ENCODE results near the gene RGS8. TPM values are rescaled to one million over a fixed set of nuclear protein-coding genes. Genes with fewer than 3 reads are reported as not detected.

The RGS8 gene
- total and polyA plus RNA-seq, 4 donors = 0.05 TPM; not detected in 3

DNA sequence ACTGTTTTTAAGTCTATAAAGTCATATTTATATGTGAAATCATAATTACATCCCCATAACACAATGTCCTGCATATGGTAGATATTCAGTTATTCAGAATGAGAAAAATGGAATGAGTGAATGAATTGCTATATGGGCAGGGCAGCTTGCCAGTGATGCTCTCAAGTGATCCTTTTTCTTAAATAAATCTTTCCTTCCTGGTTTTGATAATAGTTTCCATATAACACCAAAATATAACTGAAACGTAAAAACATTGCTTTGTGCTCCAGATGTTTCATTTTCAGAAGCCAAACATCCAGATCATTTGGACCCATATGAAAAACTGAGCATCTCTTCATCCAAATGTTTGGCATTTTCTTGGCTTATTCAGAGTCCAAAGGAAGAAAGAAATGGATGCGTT, 30.2 kb upstream of the RGS8 start:
- WGBS = 89% methylated on average over 2 of the region's 2 CpGs
- H3K27ac ChIP-seq (ENCODE audit: low read depth in 1 of 2, low read length in 2 of 2) = no peak overlapping the region
- H3K4me1 ChIP-seq (ENCODE audit: control insufficient read depth in 4 of 4, insufficient read depth in 4 of 4, low read length in 3 of 4) = no peaks in the 10 kb centered on the region
- H3K9me3 ChIP-seq (ENCODE audit: control insufficient read depth in 4 of 4, low read length in 3 of 4) = no peaks in the 10 kb centered on the region
- no peak overlapping the region for H3K9ac ChIP-seq (ENCODE audit: low read depth in 1 of 2, low read length in 2 of 2)
- no peaks in the 10 kb centered on the region for H3K27me3 ChIP-seq (ENCODE audit: control insufficient read depth in 4 of 4, insufficient read depth in 4 of 4, low read length in 3 of 4)
- TF ChIP-seq, protein P1, sequence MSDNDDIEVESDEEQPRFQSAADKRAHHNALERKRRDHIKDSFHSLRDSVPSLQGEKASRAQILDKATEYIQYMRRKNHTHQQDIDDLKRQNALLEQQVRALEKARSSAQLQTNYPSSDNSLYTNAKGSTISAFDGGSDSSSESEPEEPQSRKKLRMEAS (IDR thresholded peaks at IDR 0.05) = no peak
- TF ChIP-seq HNF4G (IDR thresholded peaks at IDR 0.05) = no peak
- TF ChIP-seq, protein P2, sequence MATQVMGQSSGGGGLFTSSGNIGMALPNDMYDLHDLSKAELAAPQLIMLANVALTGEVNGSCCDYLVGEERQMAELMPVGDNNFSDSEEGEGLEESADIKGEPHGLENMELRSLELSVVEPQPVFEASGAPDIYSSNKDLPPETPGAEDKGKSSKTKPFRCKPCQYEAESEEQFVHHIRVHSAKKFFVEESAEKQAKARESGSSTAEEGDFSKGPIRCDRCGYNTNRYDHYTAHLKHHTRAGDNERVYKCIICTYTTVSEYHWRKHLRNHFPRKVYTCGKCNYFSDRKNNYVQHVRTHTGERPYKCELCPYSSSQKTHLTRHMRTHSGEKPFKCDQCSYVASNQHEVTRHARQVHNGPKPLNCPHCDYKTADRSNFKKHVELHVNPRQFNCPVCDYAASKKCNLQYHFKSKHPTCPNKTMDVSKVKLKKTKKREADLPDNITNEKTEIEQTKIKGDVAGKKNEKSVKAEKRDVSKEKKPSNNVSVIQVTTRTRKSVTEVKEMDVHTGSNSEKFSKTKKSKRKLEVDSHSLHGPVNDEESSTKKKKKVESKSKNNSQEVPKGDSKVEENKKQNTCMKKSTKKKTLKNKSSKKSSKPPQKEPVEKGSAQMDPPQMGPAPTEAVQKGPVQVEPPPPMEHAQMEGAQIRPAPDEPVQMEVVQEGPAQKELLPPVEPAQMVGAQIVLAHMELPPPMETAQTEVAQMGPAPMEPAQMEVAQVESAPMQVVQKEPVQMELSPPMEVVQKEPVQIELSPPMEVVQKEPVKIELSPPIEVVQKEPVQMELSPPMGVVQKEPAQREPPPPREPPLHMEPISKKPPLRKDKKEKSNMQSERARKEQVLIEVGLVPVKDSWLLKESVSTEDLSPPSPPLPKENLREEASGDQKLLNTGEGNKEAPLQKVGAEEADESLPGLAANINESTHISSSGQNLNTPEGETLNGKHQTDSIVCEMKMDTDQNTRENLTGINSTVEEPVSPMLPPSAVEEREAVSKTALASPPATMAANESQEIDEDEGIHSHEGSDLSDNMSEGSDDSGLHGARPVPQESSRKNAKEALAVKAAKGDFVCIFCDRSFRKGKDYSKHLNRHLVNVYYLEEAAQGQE (IDR thresholded peaks at IDR 0.05) = no peak
- TF ChIP-seq RXRA (IDR thresholded peaks at IDR 0.05) = no peak
- TF ChIP-seq EGR1 (IDR thresholded peaks at IDR 0.05; ENCODE audit: low read depth in 2 of 2) = no peak
- TF ChIP-seq FOXA2 (IDR thresholded peaks at IDR 0.05) = no peak
- TF ChIP-seq, protein P3, sequence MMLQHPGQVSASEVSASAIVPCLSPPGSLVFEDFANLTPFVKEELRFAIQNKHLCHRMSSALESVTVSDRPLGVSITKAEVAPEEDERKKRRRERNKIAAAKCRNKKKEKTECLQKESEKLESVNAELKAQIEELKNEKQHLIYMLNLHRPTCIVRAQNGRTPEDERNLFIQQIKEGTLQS (IDR thresholded peaks at IDR 0.05) = no peak
- TF ChIP-seq YY1 (IDR thresholded peaks at IDR 0.05) = no peak
- no peak for TF ChIP-seq JUND (IDR thresholded peaks at IDR 0.05)
- no peak for TF ChIP-seq TAF1 (conservative IDR thresholded peaks at IDR 0.05)
- TF ChIP-seq HNF4A (conservative IDR thresholded peaks at IDR 0.05) = no peak
- TF ChIP-seq SP1 (IDR thresholded peaks at IDR 0.05) = no peak
- no peak for DNase-seq (ENCODE audit: low spot score)
- no peak overlapping the region for H3K4me3 ChIP-seq (ENCODE audit: low read depth in 1 of 3, low read length in 3 of 3)
- no peaks in the 10 kb centered on the region for H3K36me3 ChIP-seq (ENCODE audit: control insufficient read depth in 4 of 4, insufficient read depth in 3 of 4, low read depth in 1 of 4, low read length in 3 of 4)

DNA sequence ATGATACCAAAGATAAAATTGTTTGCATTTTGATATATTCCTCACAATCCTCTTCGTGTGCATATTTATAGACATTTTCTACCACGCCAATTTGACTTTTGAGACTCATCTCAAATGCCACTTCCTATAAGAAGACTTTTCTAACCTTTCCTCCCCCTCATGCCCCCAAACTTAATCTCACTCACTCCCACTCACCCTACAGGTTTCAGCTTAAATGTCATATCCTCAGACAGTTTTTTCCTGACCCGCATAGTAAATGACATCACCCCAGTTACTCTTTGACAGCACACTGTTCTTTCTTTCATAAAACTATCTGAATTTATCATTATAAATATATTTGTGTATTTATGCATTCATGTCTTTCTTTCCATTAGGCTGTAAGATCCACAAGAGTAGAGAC, 29.6 kb upstream of the RGS8 start:
- DNase-seq (ENCODE audit: low spot score) = no peak
- Histone ChIP-seq H3K27me3 (ENCODE audit: control insufficient read depth in 4 of 4, insufficient read depth in 4 of 4, low read length in 3 of 4) (no peaks in the 10 kb centered on the region), H3K9me3 (ENCODE audit: control insufficient read depth in 4 of 4, low read length in 3 of 4) (no peaks in the 10 kb centered on the region), H3K4me3 (ENCODE audit: low read depth in 1 of 3, low read length in 3 of 3) (no peak overlapping the region), H3K4me1 (ENCODE audit: control insufficient read depth in 4 of 4, insufficient read depth in 4 of 4, low read length in 3 of 4) (no peaks in the 10 kb centered on the region), H3K27ac (ENCODE audit: low read depth in 1 of 2, low read length in 2 of 2) (no peak overlapping the region), H3K36me3 (ENCODE audit: control insufficient read depth in 4 of 4, insufficient read depth in 3 of 4, low read depth in 1 of 4, low read length in 3 of 4) (no peaks in the 10 kb centered on the region), H3K9ac (ENCODE audit: low read depth in 1 of 2, low read length in 2 of 2) (no peak overlapping the region)
- 80% methylated on average over 3 of the region's 3 CpGs for WGBS
- TF ChIP-seq, protein P3 (IDR thresholded peaks at IDR 0.05) = no peak
- TF ChIP-seq, protein P4, sequence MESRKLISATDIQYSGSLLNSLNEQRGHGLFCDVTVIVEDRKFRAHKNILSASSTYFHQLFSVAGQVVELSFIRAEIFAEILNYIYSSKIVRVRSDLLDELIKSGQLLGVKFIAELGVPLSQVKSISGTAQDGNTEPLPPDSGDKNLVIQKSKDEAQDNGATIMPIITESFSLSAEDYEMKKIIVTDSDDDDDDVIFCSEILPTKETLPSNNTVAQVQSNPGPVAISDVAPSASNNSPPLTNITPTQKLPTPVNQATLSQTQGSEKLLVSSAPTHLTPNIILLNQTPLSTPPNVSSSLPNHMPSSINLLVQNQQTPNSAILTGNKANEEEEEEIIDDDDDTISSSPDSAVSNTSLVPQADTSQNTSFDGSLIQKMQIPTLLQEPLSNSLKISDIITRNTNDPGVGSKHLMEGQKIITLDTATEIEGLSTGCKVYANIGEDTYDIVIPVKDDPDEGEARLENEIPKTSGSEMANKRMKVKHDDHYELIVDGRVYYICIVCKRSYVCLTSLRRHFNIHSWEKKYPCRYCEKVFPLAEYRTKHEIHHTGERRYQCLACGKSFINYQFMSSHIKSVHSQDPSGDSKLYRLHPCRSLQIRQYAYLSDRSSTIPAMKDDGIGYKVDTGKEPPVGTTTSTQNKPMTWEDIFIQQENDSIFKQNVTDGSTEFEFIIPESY (IDR thresholded peaks at IDR 0.05) = no peak
- TF ChIP-seq HNF4A (conservative IDR thresholded peaks at IDR 0.05) (no peak), HNF4G (IDR thresholded peaks at IDR 0.05) (no peak), TAF1 (conservative IDR thresholded peaks at IDR 0.05) (no peak), SP1 (IDR thresholded peaks at IDR 0.05) (no peak), GABPA (IDR thresholded peaks at IDR 0.05 in 1 of 2, conservative IDR thresholded peaks at IDR 0.05 in 1 of 2) (no peak), NR2F2 (IDR thresholded peaks at IDR 0.05) (no peak), YY1 (IDR thresholded peaks at IDR 0.05) (no peak), FOXA1 (IDR thresholded peaks at IDR 0.05) (no peak), RAD21 (IDR thresholded peaks at IDR 0.05) (no peak), RXRA (IDR thresholded peaks at IDR 0.05) (no peak), FOXA2 (IDR thresholded peaks at IDR 0.05) (no peak), JUND (IDR thresholded peaks at IDR 0.05) (no peak)
- TF ChIP-seq, protein P5, sequence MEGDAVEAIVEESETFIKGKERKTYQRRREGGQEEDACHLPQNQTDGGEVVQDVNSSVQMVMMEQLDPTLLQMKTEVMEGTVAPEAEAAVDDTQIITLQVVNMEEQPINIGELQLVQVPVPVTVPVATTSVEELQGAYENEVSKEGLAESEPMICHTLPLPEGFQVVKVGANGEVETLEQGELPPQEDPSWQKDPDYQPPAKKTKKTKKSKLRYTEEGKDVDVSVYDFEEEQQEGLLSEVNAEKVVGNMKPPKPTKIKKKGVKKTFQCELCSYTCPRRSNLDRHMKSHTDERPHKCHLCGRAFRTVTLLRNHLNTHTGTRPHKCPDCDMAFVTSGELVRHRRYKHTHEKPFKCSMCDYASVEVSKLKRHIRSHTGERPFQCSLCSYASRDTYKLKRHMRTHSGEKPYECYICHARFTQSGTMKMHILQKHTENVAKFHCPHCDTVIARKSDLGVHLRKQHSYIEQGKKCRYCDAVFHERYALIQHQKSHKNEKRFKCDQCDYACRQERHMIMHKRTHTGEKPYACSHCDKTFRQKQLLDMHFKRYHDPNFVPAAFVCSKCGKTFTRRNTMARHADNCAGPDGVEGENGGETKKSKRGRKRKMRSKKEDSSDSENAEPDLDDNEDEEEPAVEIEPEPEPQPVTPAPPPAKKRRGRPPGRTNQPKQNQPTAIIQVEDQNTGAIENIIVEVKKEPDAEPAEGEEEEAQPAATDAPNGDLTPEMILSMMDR (IDR thresholded peaks at IDR 0.05; ENCODE audit: low read depth, low read length, missing input control) = no peak
- TF ChIP-seq, protein P1 (IDR thresholded peaks at IDR 0.05) = no peak
